Adipocyte (in vitro differentiated cells): ENCODE measurements around the gene PRPS1.

Experiments used
- DNase-seq: peaks from one replicate; pipeline ENCODE4 v3.0.0-alpha.2; 2015; ENCODE audit warnings: low read depth
- H3K27me3 ChIP-seq: replicated peaks from 2 replicates; pipeline ENCODE4 v1.7.0; 2013; ENCODE audit warnings: mild to moderate bottlenecking, low read length, moderate library complexity; ENCODE audit not compliant: control insufficient read depth, insufficient read depth
- H3K36me3 ChIP-seq: 2 replicates; pipeline ENCODE4 v1.7.0; 2013; ENCODE audit warnings: low read length, mild to moderate bottlenecking, moderate library complexity; ENCODE audit not compliant: control insufficient read depth, insufficient read depth, severe bottlenecking
- H3K4me1 ChIP-seq: 2 replicates; pipeline ENCODE4 v1.7.0; 2013; ENCODE audit warnings: mild to moderate bottlenecking, low read length, moderate library complexity; ENCODE audit not compliant: control insufficient read depth, insufficient read depth
- H3K4me3 ChIP-seq: 2 replicates; pipeline ENCODE4 v1.7.0; 2013; ENCODE audit warnings: mild to moderate bottlenecking, low read length, moderate library complexity
- H3K9ac ChIP-seq: 2 replicates; pipeline ENCODE4 v1.7.0; 2013; ENCODE audit warnings: mild to moderate bottlenecking, low read length, moderate library complexity
- H3K9me3 ChIP-seq: 2 replicates; pipeline ENCODE4 v1.7.0; 2013; ENCODE audit warnings: mild to moderate bottlenecking, low read length, moderate library complexity; ENCODE audit not compliant: control insufficient read depth

PRPS1 gene

GRCh38 chrX:107627838-107628661 lies at the start of gene PRPS1:
TSS of gene PRPS1 (plus strand) at chrX:107628510. CDS start at chrX:107628629, 119 bp downstream.
- DNase-seq: peak; percentile 95
- Histone ChIP-seq H3K4me1 (peaks cover 6% of the 10 kb centered on the region), H3K9ac (peak within 1 kb of the TSS; percentile 87), H3K27me3 (no peaks in the 10 kb centered on the region), H3K4me3 (peak within 1 kb of the TSS; percentile 87), H3K36me3 (no peaks in the 10 kb centered on the region), H3K9me3 (peaks cover 3% of the 10 kb centered on the region)

- Histone ChIP-seq H3K9me3 (peaks cover 8% of the 10 kb centered on the region), H3K4me3 (no peak overlapping the region), H3K36me3 (no peaks in the 10 kb centered on the region), H3K4me1 (peaks cover under 1% of the 10 kb centered on the region), H3K9ac (no peak overlapping the region), H3K27me3 (no peaks in the 10 kb centered on the region)
- DNase-seq: peak; percentile 33
These were observed 48.4 kb upstream of the PRPS1 start for GRCh38 chrX:107579956-107580355.

GRCh38 chrX:107581923-107582322 lies 46.4 kb upstream of the PRPS1 start:
- Histone ChIP-seq H3K4me3 (no peak overlapping the region), H3K4me1 (no peaks in the 10 kb centered on the region), H3K27me3 (no peaks in the 10 kb centered on the region), H3K9ac (no peak overlapping the region), H3K9me3 (peaks cover 8% of the 10 kb centered on the region), H3K36me3 (no peaks in the 10 kb centered on the region)
- DNase-seq: no peak

GRCh38 chrX:107589243-107589642 lies 39.1 kb upstream of the PRPS1 start:
- H3K4me3 ChIP-seq: no peak overlapping the region
- DNase-seq: no peak
- H3K9ac ChIP-seq: no peak overlapping the region
- H3K36me3 ChIP-seq: no peaks in the 10 kb centered on the region
- no peaks in the 10 kb centered on the region for H3K27me3 ChIP-seq
- no peaks in the 10 kb centered on the region for H3K4me1 ChIP-seq
- H3K9me3 ChIP-seq: peaks cover 14% of the 10 kb centered on the region

GRCh38 chrX:107596651-107597050 lies 31.7 kb upstream of the PRPS1 start:
- no peak overlapping the region for H3K4me3 ChIP-seq
- DNase-seq: no peak
- H3K9ac ChIP-seq: no peak overlapping the region
- no peaks in the 10 kb centered on the region for H3K4me1 ChIP-seq
- no peaks in the 10 kb centered on the region for H3K36me3 ChIP-seq
- H3K27me3 ChIP-seq: no peaks in the 10 kb centered on the region
- H3K9me3 ChIP-seq: peaks cover 2% of the 10 kb centered on the region

- DNase-seq: no peak
- Histone ChIP-seq H3K4me1 (no peaks in the 10 kb centered on the region), H3K36me3 (no peaks in the 10 kb centered on the region), H3K9ac (no peak overlapping the region), H3K4me3 (no peak overlapping the region), H3K27me3 (no peaks in the 10 kb centered on the region), H3K9me3 (peaks cover 2% of the 10 kb centered on the region)
These were observed 31.0 kb upstream of the PRPS1 start for GRCh38 chrX:107597264-107597663.

GRCh38 chrX:107597791-107598190 lies 30.5 kb upstream of the PRPS1 start:
- no peak for DNase-seq
- Histone ChIP-seq H3K36me3 (no peaks in the 10 kb centered on the region), H3K27me3 (no peaks in the 10 kb centered on the region), H3K9ac (no peak overlapping the region), H3K9me3 (peaks cover 2% of the 10 kb centered on the region), H3K4me1 (no peaks in the 10 kb centered on the region), H3K4me3 (no peak overlapping the region)

- H3K27me3 ChIP-seq: peaks cover 6% of the 10 kb centered on the region
These were observed 28.9 kb upstream of the PRPS1 start for GRCh38 chrX:107599450-107599861.

GRCh38 chrX:107600366-107600765 lies 27.9 kb upstream of the PRPS1 start:
- no peak for DNase-seq
- H3K4me1 ChIP-seq: no peaks in the 10 kb centered on the region
- no peak overlapping the region for H3K4me3 ChIP-seq
- peaks cover 6% of the 10 kb centered on the region for H3K27me3 ChIP-seq
- no peaks in the 10 kb centered on the region for H3K9me3 ChIP-seq
- H3K9ac ChIP-seq: no peak overlapping the region
- H3K36me3 ChIP-seq: no peaks in the 10 kb centered on the region

More at GRCh38 chrX:107599450-107599861, 28.9 kb upstream of the PRPS1 start:
- H3K36me3 ChIP-seq: no peaks in the 10 kb centered on the region
- H3K4me3 ChIP-seq: no peak overlapping the region
- DNase-seq: no peak
- H3K9ac ChIP-seq: no peak overlapping the region
- H3K4me1 ChIP-seq: no peaks in the 10 kb centered on the region
- no peaks in the 10 kb centered on the region for H3K9me3 ChIP-seq

GRCh38 chrX:107601326-107601725 lies 27.0 kb upstream of the PRPS1 start:
- Histone ChIP-seq H3K4me1 (no peaks in the 10 kb centered on the region), H3K4me3 (no peak overlapping the region), H3K9me3 (no peaks in the 10 kb centered on the region), H3K9ac (no peak overlapping the region), H3K27me3 (peaks cover 6% of the 10 kb centered on the region), H3K36me3 (no peaks in the 10 kb centered on the region)
- DNase-seq: no peak

- no peaks in the 10 kb centered on the region for H3K36me3 ChIP-seq
- no peak overlapping the region for H3K4me3 ChIP-seq
- H3K4me1 ChIP-seq: no peaks in the 10 kb centered on the region
- no peak overlapping the region for H3K9ac ChIP-seq
- peaks cover 6% of the 10 kb centered on the region for H3K27me3 ChIP-seq
- no peak for DNase-seq
- H3K9me3 ChIP-seq: no peaks in the 10 kb centered on the region
These were observed 26.6 kb upstream of the PRPS1 start for GRCh38 chrX:107601759-107602158.
